ENCODE results near the gene PTGES2.

PTGES2 gene

DNA sequence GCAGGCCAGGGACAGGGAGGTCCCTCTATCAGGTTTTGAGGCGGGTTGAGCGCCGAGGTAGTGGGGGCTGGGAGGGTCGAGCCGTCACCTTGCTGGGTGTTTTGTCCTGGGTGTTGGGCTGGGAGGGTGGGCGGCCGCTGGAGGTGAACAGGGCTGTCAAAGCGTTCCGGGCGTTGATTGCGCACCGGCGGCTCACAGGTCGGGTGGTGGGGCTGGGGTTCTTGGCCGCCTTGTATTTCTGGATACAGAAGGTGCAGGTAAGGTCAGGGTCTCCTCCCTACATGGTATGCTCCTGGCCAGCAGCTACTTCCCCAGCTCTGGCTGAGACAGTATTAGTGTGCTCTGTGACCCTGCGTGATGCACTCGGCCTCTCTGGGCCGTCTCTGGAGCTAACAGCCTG, 38.6 kb upstream of the PTGES2 start:
- no CpG with 5 or more reads among the region's 18 CpGs for WGBS (ENCODE audit: extremely low coverage, insufficient coverage, insufficient read length)
- Histone ChIP-seq H3K23ac (ENCODE audit: low read length) (no peak overlapping the region), H3K27me3 (ENCODE audit: insufficient read depth, low read length) (no peaks in the 10 kb centered on the region), H3K14ac (ENCODE audit: low read length) (no peak overlapping the region), H3K4ac (ENCODE audit: low read depth, low read length) (no peak overlapping the region), H2AFZ (ENCODE audit: insufficient read depth, low read length, poor library complexity) (no peak overlapping the region), H4K8ac (ENCODE audit: low read depth, low read length) (no peak overlapping the region), H3K18ac (ENCODE audit: low read length) (no peak overlapping the region), H3K36me3 (ENCODE audit: control insufficient read depth in 1 of 2, insufficient read depth in 2 of 2, low read length in 2 of 2) (peaks cover 70 to 77% of the 10 kb centered on the region in 2 experiments), H3K9ac (ENCODE audit: low read length) (no peak overlapping the region), H2BK5ac (ENCODE audit: low read depth, low read length, poor library complexity) (no peak overlapping the region), H2AK5ac (ENCODE audit: low read length) (no peak overlapping the region), H3K9me3 (ENCODE audit: insufficient read depth, low read depth, low read length) (peaks cover 3% of the 10 kb centered on the region), H3K79me1 (ENCODE audit: low read length) (no peaks in the 10 kb centered on the region), H3K27ac (ENCODE audit: low read depth, low read length) (no peak overlapping the region), H2BK120ac (ENCODE audit: insufficient read depth, low read length, poor library complexity) (no peak overlapping the region), H3K4me3 (ENCODE audit: low read depth, low read length) (no peak overlapping the region), H3K79me2 (ENCODE audit: control insufficient read depth, insufficient read depth, low read length, poor library complexity) (no peaks in the 10 kb centered on the region), H2BK12ac (ENCODE audit: low read length) (no peak overlapping the region), H4K91ac (ENCODE audit: low read depth, low read length) (no peak overlapping the region), H3K4me2 (ENCODE audit: low read length) (no peak overlapping the region), H4K12ac (ENCODE audit: low read depth, low read length) (no peak overlapping the region), H3K4me1 (ENCODE audit: control insufficient read depth in 1 of 2, insufficient read depth in 2 of 2, low read length in 2 of 2) (no peaks in the 10 kb centered on the region)
- DNase-seq, result no peak

DNA sequence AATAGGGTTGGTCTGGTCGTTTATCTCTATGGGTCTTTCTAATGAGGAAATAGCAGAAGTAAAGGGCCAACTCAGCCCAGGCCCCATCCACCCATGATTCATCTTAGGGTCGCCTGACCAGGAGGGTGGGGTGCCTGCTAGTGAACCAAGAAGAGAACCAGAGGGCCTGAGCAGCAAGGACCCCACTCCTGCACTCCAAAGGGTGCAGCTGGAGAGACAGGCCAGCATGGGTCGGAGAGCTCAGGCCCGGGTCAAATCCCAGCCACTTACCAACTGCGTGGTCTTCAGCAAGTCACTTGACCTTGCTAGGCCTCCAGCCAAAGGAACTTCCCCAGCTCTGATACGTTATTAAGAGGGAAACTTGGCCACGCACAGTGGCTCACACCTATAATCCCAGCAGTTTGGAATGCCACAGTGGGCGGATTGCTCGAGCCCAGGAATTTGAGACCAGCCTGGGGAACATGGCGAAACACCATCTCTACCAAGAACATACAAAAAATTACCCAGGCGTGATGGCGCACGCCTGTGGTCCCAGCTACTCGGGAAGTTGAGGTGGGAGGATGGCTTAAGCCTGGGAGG, 36.9 kb upstream of the PTGES2 start:
- Histone ChIP-seq H3K79me2 (ENCODE audit: control insufficient read depth, insufficient read depth, low read length, poor library complexity) (peaks cover 5% of the 10 kb centered on the region), H2AK5ac (ENCODE audit: low read length) (no peak overlapping the region), H3K9ac (ENCODE audit: low read length) (no peak overlapping the region), H4K12ac (ENCODE audit: low read depth, low read length) (no peak overlapping the region), H3K14ac (ENCODE audit: low read length) (no peak overlapping the region), H3K18ac (ENCODE audit: low read length) (no peak overlapping the region), H4K8ac (ENCODE audit: low read depth, low read length) (no peak overlapping the region), H4K91ac (ENCODE audit: low read depth, low read length) (no peak overlapping the region), H3K4me1 (ENCODE audit: control insufficient read depth in 1 of 2, insufficient read depth in 2 of 2, low read length in 2 of 2) (peaks cover 2 to 7% of the 10 kb centered on the region in 2 experiments), H3K4me2 (ENCODE audit: low read length) (no peak overlapping the region), H3K4ac (ENCODE audit: low read depth, low read length) (no peak overlapping the region), H2BK120ac (ENCODE audit: insufficient read depth, low read length, poor library complexity) (no peak overlapping the region), H3K4me3 (ENCODE audit: low read depth, low read length) (no peak overlapping the region), H2BK12ac (ENCODE audit: low read length) (no peak overlapping the region), H3K9me3 (ENCODE audit: insufficient read depth, low read depth, low read length) (peaks cover 3% of the 10 kb centered on the region), H3K27me3 (ENCODE audit: insufficient read depth, low read length) (no peaks in the 10 kb centered on the region), H2AFZ (ENCODE audit: insufficient read depth, low read length, poor library complexity) (no peak overlapping the region), H3K36me3 (ENCODE audit: control insufficient read depth in 1 of 2, insufficient read depth in 2 of 2, low read length in 2 of 2) (peaks cover 61 to 64% of the 10 kb centered on the region in 2 experiments), H3K23ac (ENCODE audit: low read length) (no peak overlapping the region), H2BK5ac (ENCODE audit: low read depth, low read length, poor library complexity) (no peak overlapping the region), H3K27ac (ENCODE audit: low read depth, low read length) (no peak overlapping the region), H3K79me1 (ENCODE audit: low read length) (peaks cover 10% of the 10 kb centered on the region)
- DNase-seq, result no peak
- WGBS (ENCODE audit: extremely low coverage, insufficient coverage, insufficient read length), result no CpG with 5 or more reads among the region's 14 CpGs

DNA sequence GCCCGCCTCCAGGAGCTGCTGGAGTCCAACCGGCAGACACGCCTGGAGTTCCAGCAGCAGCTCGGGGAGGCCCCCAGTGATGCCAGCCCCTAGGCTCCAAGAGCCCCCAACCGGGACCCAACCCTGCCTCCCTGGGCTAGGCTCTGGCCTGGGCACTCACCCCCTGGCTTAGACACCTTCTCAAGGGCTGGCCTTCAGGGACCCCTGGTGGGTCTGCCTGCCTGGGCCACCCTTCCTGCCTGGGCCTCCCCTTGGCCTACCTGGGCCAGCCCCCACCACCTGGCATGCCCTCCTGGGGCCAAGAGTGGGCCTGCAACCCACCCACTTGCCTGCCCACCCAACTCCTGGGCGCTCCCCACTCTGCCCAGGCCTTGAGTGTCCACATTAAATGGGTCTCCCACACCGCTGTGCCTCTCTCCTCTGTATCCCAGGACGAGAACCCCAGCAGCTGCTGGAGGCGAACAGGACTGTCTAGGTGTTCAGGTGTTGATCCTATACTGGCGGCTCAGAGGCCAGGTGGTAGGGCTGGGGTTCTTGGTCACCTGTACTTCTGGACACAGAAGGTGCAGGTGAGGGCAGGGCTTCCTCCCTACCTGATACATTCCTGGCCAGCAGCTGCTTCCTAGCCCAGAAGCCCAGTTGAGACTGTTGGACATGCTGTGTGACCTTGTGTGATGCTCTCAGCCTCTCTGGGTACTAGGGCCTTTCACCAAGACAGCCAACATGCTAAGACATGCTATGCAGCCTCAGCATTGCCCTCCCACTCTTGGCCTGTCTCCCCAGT, 36.2 kb upstream of the PTGES2 start:
- Histone ChIP-seq H2BK12ac (ENCODE audit: low read length) (no peak overlapping the region), H3K36me3 (ENCODE audit: control insufficient read depth in 1 of 2, insufficient read depth in 2 of 2, low read length in 2 of 2) (peaks cover 55 to 58% of the 10 kb centered on the region in 2 experiments), H2BK5ac (ENCODE audit: low read depth, low read length, poor library complexity) (no peak overlapping the region), H2BK120ac (ENCODE audit: insufficient read depth, low read length, poor library complexity) (no peak overlapping the region), H4K12ac (ENCODE audit: low read depth, low read length) (no peak overlapping the region), H4K91ac (ENCODE audit: low read depth, low read length) (no peak overlapping the region), H3K4me1 (ENCODE audit: control insufficient read depth in 1 of 2, insufficient read depth in 2 of 2, low read length in 2 of 2) (peaks cover 5 to 9% of the 10 kb centered on the region in 2 experiments), H3K27ac (ENCODE audit: low read depth, low read length) (no peak overlapping the region), H4K8ac (ENCODE audit: low read depth, low read length) (no peak overlapping the region), H3K4me2 (ENCODE audit: low read length) (no peak overlapping the region), H3K23ac (ENCODE audit: low read length) (no peak overlapping the region), H3K4me3 (ENCODE audit: low read depth, low read length) (no peak overlapping the region), H3K27me3 (ENCODE audit: insufficient read depth, low read length) (no peaks in the 10 kb centered on the region), H2AK5ac (ENCODE audit: low read length) (no peak overlapping the region), H2AFZ (ENCODE audit: insufficient read depth, low read length, poor library complexity) (no peak overlapping the region), H3K9me3 (ENCODE audit: insufficient read depth, low read depth, low read length) (peaks cover 3% of the 10 kb centered on the region), H3K79me2 (ENCODE audit: control insufficient read depth, insufficient read depth, low read length, poor library complexity) (peaks cover 5% of the 10 kb centered on the region), H3K18ac (ENCODE audit: low read length) (no peak overlapping the region), H3K14ac (ENCODE audit: low read length) (no peak overlapping the region), H3K79me1 (ENCODE audit: low read length) (peaks cover 12% of the 10 kb centered on the region), H3K9ac (ENCODE audit: low read length) (no peak overlapping the region), H3K4ac (ENCODE audit: low read depth, low read length) (no peak overlapping the region)
- no peak for DNase-seq
- WGBS (ENCODE audit: extremely low coverage, insufficient coverage, insufficient read length), result no CpG with 5 or more reads among the region's 10 CpGs

DNA sequence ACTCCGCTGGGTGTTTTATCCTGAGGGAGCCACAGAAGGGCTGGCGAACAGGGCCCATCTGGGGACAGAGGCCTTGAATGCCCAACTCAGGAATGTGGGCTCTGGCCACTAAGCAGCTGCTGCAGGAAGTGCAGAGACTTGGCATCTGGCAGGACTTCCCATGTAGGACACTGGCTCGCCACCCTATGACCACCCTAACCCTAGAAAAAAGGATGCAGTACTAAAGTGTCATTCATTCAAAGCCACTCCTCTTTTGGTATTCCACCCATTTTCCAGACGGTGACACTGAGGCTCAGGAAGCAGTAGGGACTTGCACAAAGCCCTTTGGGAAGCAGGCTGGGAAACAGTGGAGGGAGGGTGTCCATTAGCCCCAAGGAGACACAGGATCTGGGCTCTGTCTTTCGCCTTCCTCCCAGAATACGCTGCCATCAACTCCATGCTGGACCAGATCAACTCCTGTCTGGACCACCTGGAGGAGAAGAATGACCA, 35.5 kb upstream of the PTGES2 start:
- no peak overlapping the region for H4K8ac ChIP-seq (ENCODE audit: low read depth, low read length)
- H3K9ac ChIP-seq (ENCODE audit: low read length), result no peak overlapping the region
- H3K9me3 ChIP-seq (ENCODE audit: insufficient read depth, low read depth, low read length), result peaks cover 3% of the 10 kb centered on the region
- H3K4me1 ChIP-seq (ENCODE audit: control insufficient read depth in 1 of 2, insufficient read depth in 2 of 2, low read length in 2 of 2), result peaks cover 5 to 9% of the 10 kb centered on the region in 2 experiments
- H3K14ac ChIP-seq (ENCODE audit: low read length), result no peak overlapping the region
- no peak overlapping the region for H2AK5ac ChIP-seq (ENCODE audit: low read length)
- no peak overlapping the region for H3K27ac ChIP-seq (ENCODE audit: low read depth, low read length)
- no peak for DNase-seq
- no peak overlapping the region for H2BK5ac ChIP-seq (ENCODE audit: low read depth, low read length, poor library complexity)
- no peak overlapping the region for H3K23ac ChIP-seq (ENCODE audit: low read length)
- H3K4me2 ChIP-seq (ENCODE audit: low read length), result no peak overlapping the region
- H3K79me2 ChIP-seq (ENCODE audit: control insufficient read depth, insufficient read depth, low read length, poor library complexity), result peaks cover 5% of the 10 kb centered on the region
- H4K91ac ChIP-seq (ENCODE audit: low read depth, low read length), result no peak overlapping the region
- peaks cover 53 to 54% of the 10 kb centered on the region in 2 experiments for H3K36me3 ChIP-seq (ENCODE audit: control insufficient read depth in 1 of 2, insufficient read depth in 2 of 2, low read length in 2 of 2)
- H3K18ac ChIP-seq (ENCODE audit: low read length), result no peak overlapping the region
- H3K4me3 ChIP-seq (ENCODE audit: low read depth, low read length), result no peak overlapping the region
- no peak overlapping the region for H2BK12ac ChIP-seq (ENCODE audit: low read length)
- H3K4ac ChIP-seq (ENCODE audit: low read depth, low read length), result no peak overlapping the region
- H2BK120ac ChIP-seq (ENCODE audit: insufficient read depth, low read length, poor library complexity), result no peak overlapping the region
- H4K12ac ChIP-seq (ENCODE audit: low read depth, low read length), result no peak overlapping the region
- H2AFZ ChIP-seq (ENCODE audit: insufficient read depth, low read length, poor library complexity), result no peak overlapping the region
- no CpG with 5 or more reads among the region's 6 CpGs for WGBS (ENCODE audit: extremely low coverage, insufficient coverage, insufficient read length)
- peaks cover 12% of the 10 kb centered on the region for H3K79me1 ChIP-seq (ENCODE audit: low read length)
- no peaks in the 10 kb centered on the region for H3K27me3 ChIP-seq (ENCODE audit: insufficient read depth, low read length)

Measured in trophoblast cell (in vitro differentiated cells and primary cell).